ENCODE data around the gene FBXL19. TPM values are rescaled to one million over a fixed set of nuclear protein-coding genes. Genes with fewer than 3 reads are reported as not detected.

The FBXL19 gene
- total and polyA plus RNA-seq, 2 of the 13 experiments (the other 11 are each of a cell fraction or from before 2014, with no cell fraction given) = 6.0 to 13.7 TPM

DNA sequence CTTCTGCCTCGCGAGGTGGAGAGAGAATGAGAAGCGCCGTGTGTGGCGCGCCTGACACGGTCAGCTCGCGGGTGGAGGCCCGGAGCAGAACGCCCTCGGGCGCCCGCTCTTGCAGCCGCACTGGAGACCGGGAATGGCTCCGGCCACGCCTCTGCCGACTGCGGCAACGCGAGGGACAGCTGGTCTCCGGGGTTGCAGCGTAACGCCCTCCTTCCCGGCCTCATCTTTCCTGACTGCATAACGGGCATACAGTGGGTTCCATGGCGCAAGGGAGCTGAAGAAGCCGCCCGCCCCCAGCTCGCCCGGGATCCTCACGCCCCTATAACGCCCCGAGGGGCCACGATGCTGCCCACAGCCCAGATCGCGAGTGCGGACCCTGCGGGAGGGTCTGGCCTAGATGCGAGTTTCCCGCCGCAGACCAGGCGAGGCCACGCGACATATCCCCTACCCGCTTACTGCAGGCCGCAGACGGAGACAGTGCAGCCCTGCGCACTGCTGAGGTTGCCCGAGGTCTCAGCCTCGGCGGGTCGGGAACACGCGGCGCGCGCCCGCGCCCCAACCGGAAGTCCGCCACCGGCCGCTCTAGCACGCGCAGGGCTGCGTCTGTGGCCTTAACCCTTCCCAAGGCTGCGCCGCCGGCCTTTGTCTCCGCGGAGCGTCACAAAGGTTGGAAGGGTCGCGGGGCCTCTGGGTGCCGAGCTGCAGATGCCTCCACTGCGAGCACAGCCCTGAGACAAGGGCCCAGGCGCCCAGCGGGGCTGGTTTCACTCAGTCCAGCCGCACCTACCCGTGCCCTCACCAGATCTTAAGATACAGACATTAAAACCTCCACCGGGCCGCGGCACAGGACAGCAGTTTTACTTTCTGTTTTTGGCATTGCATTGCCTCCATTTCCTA lies 48.3 kb upstream of the FBXL19 start (continued):
- TF ChIP-seq PLSCR1 (CRISPR knock-in tag; IDR thresholded peaks at IDR 0.05; ENCODE audit: borderline replicate concordance) (no peak; the same call in 1 of the 2 replicates), TEAD2 (CRISPR knock-in tag; IDR thresholded peaks at IDR 0.05) (peak; percentile 96; the same call in 1 of the 2 replicates), SMAD3 (CRISPR knock-in tag; IDR thresholded peaks at IDR 0.05) (no peak), ZNF33A (CRISPR knock-in tag; IDR thresholded peaks at IDR 0.05; ENCODE audit: borderline replicate concordance) (no peak), IRF2 (CRISPR knock-in tag; IDR thresholded peaks at IDR 0.05) (peak; percentile 99), ZNF839 (CRISPR knock-in tag; IDR thresholded peaks at IDR 0.05; ENCODE audit: borderline replicate concordance) (peak; percentile 90; the same call in 1 of the 2 replicates), ZNF788 (CRISPR knock-in tag; IDR thresholded peaks at IDR 0.05; ENCODE audit: borderline replicate concordance) (peak; percentile 100), SRY (CRISPR knock-in tag; IDR thresholded peaks at IDR 0.05) (peak; percentile 98), ZNF274 (CRISPR knock-in tag; IDR thresholded peaks at IDR 0.05) (peak; percentile 93), ZNF441 (CRISPR knock-in tag; IDR thresholded peaks at IDR 0.05; ENCODE audit: borderline replicate concordance) (peak; percentile 87), CEBPG (CRISPR knock-in tag; IDR thresholded peaks at IDR 0.05) (peak; percentile 51; the same call in 1 of the 2 replicates), ZNF766 (CRISPR knock-in tag; IDR thresholded peaks at IDR 0.05; ENCODE audit: borderline replicate concordance) (peak; percentile 91; the same call in 1 of the 2 replicates), SP5 (CRISPR knock-in tag; IDR thresholded peaks at IDR 0.05; ENCODE audit: borderline replicate concordance, low read depth) (0 out of 2 replicates have a peak, but pooled peaks have one; percentile 30), ZNF660 (CRISPR knock-in tag; IDR thresholded peaks at IDR 0.05; ENCODE audit: borderline replicate concordance, low read depth) (0 out of 2 replicates have a peak, but pooled peaks have one; percentile 6), NFATC3 (CRISPR knock-in tag; IDR thresholded peaks at IDR 0.05) (peak; percentile 48), SETDB1 (CRISPR knock-in tag; IDR thresholded peaks at IDR 0.05; ENCODE audit: borderline replicate concordance) (no peak), CCAR2 (optimal IDR thresholded peaks at IDR 0.05; ENCODE audit: low read depth, low read length) (no peak), ZBTB7A (CRISPR knock-in tag; IDR thresholded peaks at IDR 0.05) (peak; percentile 92; the same call in 1 of the 2 replicates), ZNF468 (CRISPR knock-in tag; IDR thresholded peaks at IDR 0.05) (peak; percentile 99), FLYWCH1 (CRISPR knock-in tag; IDR thresholded peaks at IDR 0.05) (peak; percentile 93; the same call in 1 of the 2 replicates), MXI1 (IDR thresholded peaks at IDR 0.05; ENCODE audit: borderline replicate concordance, low read depth, low read length) (peak; percentile 95), KDM6A (CRISPR knock-in tag; IDR thresholded peaks at IDR 0.05; ENCODE audit: low read depth) (no peak)
- TF ChIP-seq, protein P1, sequence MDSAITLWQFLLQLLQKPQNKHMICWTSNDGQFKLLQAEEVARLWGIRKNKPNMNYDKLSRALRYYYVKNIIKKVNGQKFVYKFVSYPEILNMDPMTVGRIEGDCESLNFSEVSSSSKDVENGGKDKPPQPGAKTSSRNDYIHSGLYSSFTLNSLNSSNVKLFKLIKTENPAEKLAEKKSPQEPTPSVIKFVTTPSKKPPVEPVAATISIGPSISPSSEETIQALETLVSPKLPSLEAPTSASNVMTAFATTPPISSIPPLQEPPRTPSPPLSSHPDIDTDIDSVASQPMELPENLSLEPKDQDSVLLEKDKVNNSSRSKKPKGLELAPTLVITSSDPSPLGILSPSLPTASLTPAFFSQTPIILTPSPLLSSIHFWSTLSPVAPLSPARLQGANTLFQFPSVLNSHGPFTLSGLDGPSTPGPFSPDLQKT (CRISPR knock-in tag; IDR thresholded peaks at IDR 0.05; ENCODE audit: borderline replicate concordance) = peak; percentile 98; the same call in 1 of the 2 replicates

Data from HepG2 (cell line).